Stimulated activated CD8-positive, alpha-beta memory T cell treated with anti-CD3 and anti-CD28 coated beads, Interleukin-2, amount 100 ng/mL, for 48 hours (primary cell): Measurements from ENCODE around the gene PRPF38A.

ENCODE experiments used
- DNase-seq, 2 donors: peaks; one replicate each; pipeline ENCODE4 v3.0.0-alpha.2; 2020; ENCODE audit warnings: low read depth in 2 of 2

PRPF38A gene

DNA sequence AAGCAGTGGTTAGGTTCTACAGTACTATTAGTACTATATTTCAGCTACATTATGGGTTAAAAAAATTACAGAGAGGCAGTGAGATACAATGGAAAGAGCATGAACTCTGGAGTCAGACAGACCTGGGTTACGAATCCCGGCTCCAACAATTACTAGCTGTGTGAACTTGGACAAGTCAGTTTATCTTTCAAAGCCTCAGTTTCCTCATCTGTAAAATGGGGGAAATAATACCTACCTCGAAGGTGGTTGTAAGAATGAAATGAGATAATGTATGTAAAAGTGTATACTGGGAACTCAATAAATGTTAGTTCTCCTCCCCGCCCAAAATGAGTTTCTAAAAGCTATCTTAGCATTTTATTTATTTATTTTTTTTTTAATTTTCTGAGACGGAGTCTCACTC lies 59.5 kb downstream of the PRPF38A start:
- DNase-seq, result no peak

DNA sequence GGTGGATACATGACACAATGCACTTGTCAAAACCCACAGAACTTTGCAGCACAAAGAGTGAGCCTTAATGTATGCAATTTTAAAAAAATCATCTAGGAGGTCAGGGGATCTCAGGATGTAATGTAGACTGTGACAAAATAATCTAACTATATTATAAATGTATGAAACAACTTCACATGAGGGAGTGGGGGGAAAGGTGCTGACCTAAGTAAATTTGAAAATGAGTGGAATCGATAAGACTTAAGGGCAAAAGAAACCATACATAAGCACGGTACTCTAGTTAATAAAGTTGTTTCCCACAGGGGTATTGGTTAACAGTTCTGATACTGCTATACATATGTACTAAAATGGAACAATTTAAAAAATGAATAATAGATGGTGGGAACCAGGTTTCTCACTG lies 64.7 kb downstream of the PRPF38A start:
- DNase-seq, result no peak
